OCI-LY3 (cell line): ENCODE results near the gene PPP1R12B.

Experiments
- EZH2phosphoT487 ChIP-seq: fragments of 200-600 bp; shearing (Covaris generic); IDR thresholded peaks from 2 replicates; pipeline ENCODE4 v1.6.1; 2018; ENCODE audit warnings: antibody characterized with exemption, mixed run types, low read depth
- TF ChIP-seq, protein P1 (sequence below): fragments of 200-600, 300-600 bp; sonication (generic); IDR thresholded peaks from 2 replicates; pipeline ENCODE4 v1.5.1; 2014; ENCODE audit warnings: antibody characterized with exemption, low read length, low read depth

DNA sequence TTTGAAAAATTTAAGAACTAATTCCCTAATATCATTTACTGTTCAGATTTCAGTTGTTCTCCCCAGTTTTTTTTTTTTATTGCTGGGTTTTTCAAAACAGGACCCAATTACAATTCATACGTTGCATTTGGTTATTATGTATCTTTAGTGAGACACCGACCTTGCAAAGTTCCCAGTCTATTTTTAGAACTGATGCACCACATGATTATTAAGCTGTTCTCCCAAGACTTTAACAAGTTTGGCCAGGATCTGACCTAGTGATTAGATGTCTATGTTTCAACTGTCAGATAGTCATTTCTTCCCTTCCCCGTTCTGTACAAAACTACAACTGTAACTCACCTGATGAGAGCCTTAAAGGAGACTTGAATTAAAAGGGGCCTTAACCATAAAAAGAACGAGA is 14.6 kb upstream of the PPP1R12B start:
- TF ChIP-seq, protein P1, sequence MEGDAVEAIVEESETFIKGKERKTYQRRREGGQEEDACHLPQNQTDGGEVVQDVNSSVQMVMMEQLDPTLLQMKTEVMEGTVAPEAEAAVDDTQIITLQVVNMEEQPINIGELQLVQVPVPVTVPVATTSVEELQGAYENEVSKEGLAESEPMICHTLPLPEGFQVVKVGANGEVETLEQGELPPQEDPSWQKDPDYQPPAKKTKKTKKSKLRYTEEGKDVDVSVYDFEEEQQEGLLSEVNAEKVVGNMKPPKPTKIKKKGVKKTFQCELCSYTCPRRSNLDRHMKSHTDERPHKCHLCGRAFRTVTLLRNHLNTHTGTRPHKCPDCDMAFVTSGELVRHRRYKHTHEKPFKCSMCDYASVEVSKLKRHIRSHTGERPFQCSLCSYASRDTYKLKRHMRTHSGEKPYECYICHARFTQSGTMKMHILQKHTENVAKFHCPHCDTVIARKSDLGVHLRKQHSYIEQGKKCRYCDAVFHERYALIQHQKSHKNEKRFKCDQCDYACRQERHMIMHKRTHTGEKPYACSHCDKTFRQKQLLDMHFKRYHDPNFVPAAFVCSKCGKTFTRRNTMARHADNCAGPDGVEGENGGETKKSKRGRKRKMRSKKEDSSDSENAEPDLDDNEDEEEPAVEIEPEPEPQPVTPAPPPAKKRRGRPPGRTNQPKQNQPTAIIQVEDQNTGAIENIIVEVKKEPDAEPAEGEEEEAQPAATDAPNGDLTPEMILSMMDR = no peak
- TF ChIP-seq EZH2phosphoT487 = no peak
